Right cardiac atrium (tissue), 5 donors: ENCODE measurements around the gene REEP1. TPM values are rescaled to one million over a fixed set of nuclear protein-coding genes. Genes with fewer than 3 reads are reported as not detected.

Experiments used
- ATAC-seq, 2 donors: fragments of 200-7000 bp; cut with Tn5 transposase; one replicate each; pipeline versions ENCODE4 v1.8.0 to v1.9.1; 2020; ENCODE audit warnings: moderate library complexity in 2 of 2, mild to moderate bottlenecking in 1 of 2
- DNase-seq, 3 donors: peaks; one replicate each; pipeline ENCODE4 v3.0.0-alpha.2; 2020
- H3K27ac ChIP-seq: one replicate; pipeline ENCODE4 v1.5.1; 2013; ENCODE audit warnings: mild to moderate bottlenecking, low read length, control low read depth, moderate library complexity
- H3K27me3 ChIP-seq: one replicate; pipeline ENCODE4 v1.6.1; 2013; ENCODE audit not compliant: control insufficient read depth, insufficient read depth
- H3K4me1 ChIP-seq: one replicate; pipeline ENCODE4 v1.6.1; 2013; ENCODE audit warnings: low read length; ENCODE audit not compliant: control insufficient read depth, insufficient read depth
- H3K4me3 ChIP-seq: one replicate; pipeline ENCODE4 v1.5.1; 2013; ENCODE audit warnings: low read length, control low read depth
- H3K9me3 ChIP-seq: one replicate; pipeline ENCODE4 v1.6.1; 2013; ENCODE audit warnings: low read length; ENCODE audit not compliant: control insufficient read depth
- WGBS: extraction: QIAGEN DNeasy Blood & Tissue Kit; methylation state at CpG from one replicate; pipeline ENCODE4 v1.1.7; 2013; 5-methylcytosine and 5-hydroxymethylcytosine counted together
- intact Hi-C, 4 donors: fragments of 100-400 bp; cut with DNase I; formaldehyde crosslinking; loops; one replicate each; pipeline versions ENCODE4 v1.11.0 to v1.14.0; 2022 to 2023
- polyA plus RNA-seq: library from polyadenylated mRNA; stranded (reverse); fragments of 200-250 nt; gene quantifications from one replicate; pipeline ENCODE4 v1.2.3, GENCODE V29; 2013
- total RNA-seq, 4 donors: library from RNA; stranded (reverse); fragmentation: NEBNext Ultra II Directional; extraction: Animal tissue kit (Norgen Biotek cat#: 25700); gene quantifications; one replicate each; pipeline ENCODE4 v1.2.1, GENCODE V29; 2021
- donor health status: healthy with polysubstance abuse.
- donor health status: DM: no; HTN: yes; CAD: no.
- donor health status: DM: no; HTN: no; CAD: no.
- donor health status: DM: no; HTN: yes; CAD: no; lungs with severe emphysema.
- donor health status: DM: yes; HTN: yes; CAD: no.

REEP1 gene
- total and polyA plus RNA-seq, 5 donors = 16.5 to 34.4 (median 25.3) TPM

- 69% methylated on average over 5 of the region's 5 CpGs for WGBS
- H3K4me3 ChIP-seq = no peak overlapping the region
- H3K9me3 ChIP-seq = no peaks in the 10 kb centered on the region
- H3K27me3 ChIP-seq = no peaks in the 10 kb centered on the region
- DNase-seq (no peak), ATAC-seq (no peak)
- H3K4me1 ChIP-seq = no peaks in the 10 kb centered on the region
- no peak overlapping the region for H3K27ac ChIP-seq
- intact Hi-C loops = no loop called here
These were observed 93.3 kb downstream of the REEP1 start for GRCh38 chr2:86243950-86244733.

GRCh38 chr2:86243272-86243671, 94.2 kb downstream of the REEP1 start:
- intact Hi-C loops = no loop called here
- Histone ChIP-seq H3K9me3 (no peaks in the 10 kb centered on the region), H3K27me3 (no peaks in the 10 kb centered on the region), H3K4me3 (no peak overlapping the region), H3K4me1 (no peaks in the 10 kb centered on the region), H3K27ac (no peak overlapping the region)
- ATAC-seq (no peak), DNase-seq (no peak)
- 76% methylated on average over 6 of the region's 6 CpGs for WGBS

GRCh38 chr2:86241611-86242010, 95.8 kb downstream of the REEP1 start:
- 79% methylated on average over 6 of the region's 6 CpGs for WGBS
- Histone ChIP-seq H3K4me1 (no peaks in the 10 kb centered on the region), H3K27me3 (no peaks in the 10 kb centered on the region), H3K9me3 (no peaks in the 10 kb centered on the region), H3K27ac (no peak overlapping the region), H3K4me3 (no peak overlapping the region)
- ATAC-seq = no peak
- DNase-seq = no peak
- intact Hi-C loops = no loop called here

- Histone ChIP-seq H3K27ac (no peak overlapping the region), H3K27me3 (no peaks in the 10 kb centered on the region), H3K9me3 (no peaks in the 10 kb centered on the region), H3K4me3 (no peak overlapping the region), H3K4me1 (no peaks in the 10 kb centered on the region)
- intact Hi-C loops = no loop called here
- ATAC-seq (no peak), DNase-seq (no peak)
- WGBS = 93% methylated on average over 14 of the region's 14 CpGs
These were observed 97.2 kb downstream of the REEP1 start for GRCh38 chr2:86240251-86240650.

GRCh38 chr2:86239745-86240144, 97.7 kb downstream of the REEP1 start:
- no peaks in the 10 kb centered on the region for H3K4me1 ChIP-seq
- 93% methylated on average over 8 of the region's 8 CpGs for WGBS
- ATAC-seq = no peak
- no peak overlapping the region for H3K4me3 ChIP-seq
- intact Hi-C loops = no loop called here
- H3K27ac ChIP-seq = no peak overlapping the region
- no peaks in the 10 kb centered on the region for H3K27me3 ChIP-seq
- no peak for DNase-seq
- H3K9me3 ChIP-seq = no peaks in the 10 kb centered on the region

GRCh38 chr2:86239326-86239725, 98.1 kb downstream of the REEP1 start:
- 65% methylated on average over 4 of the region's 4 CpGs for WGBS
- ATAC-seq (no peak), DNase-seq (no peak)
- no peak overlapping the region for H3K27ac ChIP-seq
- no peaks in the 10 kb centered on the region for H3K9me3 ChIP-seq
- no peaks in the 10 kb centered on the region for H3K4me1 ChIP-seq
- H3K4me3 ChIP-seq = no peak overlapping the region
- H3K27me3 ChIP-seq = no peaks in the 10 kb centered on the region
- intact Hi-C loops = no loop called here

GRCh38 chr2:86238354-86238753, 99.1 kb downstream of the REEP1 start:
- ATAC-seq = no peak
- intact Hi-C loops = no loop called here
- WGBS = 80% methylated on average over 5 of the region's 5 CpGs
- no peaks in the 10 kb centered on the region for H3K4me1 ChIP-seq
- H3K27me3 ChIP-seq = no peaks in the 10 kb centered on the region
- H3K4me3 ChIP-seq = no peak overlapping the region
- H3K9me3 ChIP-seq = no peaks in the 10 kb centered on the region
- no peak overlapping the region for H3K27ac ChIP-seq
- DNase-seq = no peak

GRCh38 chr2:86237172-86237571, 100.3 kb downstream of the REEP1 start:
- DNase-seq (no peak), ATAC-seq (no peak)
- H3K4me1 ChIP-seq = no peaks in the 10 kb centered on the region
- WGBS = 71% methylated on average over 5 of the region's 5 CpGs
- no peak overlapping the region for H3K4me3 ChIP-seq
- intact Hi-C loops = no loop called here
- H3K27me3 ChIP-seq = no peaks in the 10 kb centered on the region
- no peaks in the 10 kb centered on the region for H3K9me3 ChIP-seq
- H3K27ac ChIP-seq = no peak overlapping the region

GRCh38 chr2:86235196-86235980, 102.0 kb downstream of the REEP1 start:
- intact Hi-C loops = no loop called here
- Histone ChIP-seq H3K9me3 (no peaks in the 10 kb centered on the region), H3K4me1 (no peaks in the 10 kb centered on the region), H3K27ac (peak overlapping the region; percentile 69), H3K27me3 (no peaks in the 10 kb centered on the region), H3K4me3 (no peak overlapping the region)
- ATAC-seq (peak; percentile 61 to 81), DNase-seq (no peak)
- 64% methylated on average over 12 of the region's 12 CpGs for WGBS

GRCh38 chr2:86234563-86235131, 102.8 kb downstream of the REEP1 start:
- Histone ChIP-seq H3K9me3 (no peaks in the 10 kb centered on the region), H3K27ac (no peak overlapping the region), H3K4me3 (no peak overlapping the region), H3K4me1 (no peaks in the 10 kb centered on the region), H3K27me3 (no peaks in the 10 kb centered on the region)
- peak in 1 of 3 donors; percentile 62 for DNase-seq
- ATAC-seq = peak in 1 of 2 donors; percentile 18
- WGBS = 39% methylated on average over 3 of the region's 3 CpGs
- intact Hi-C loops = no loop called here

- 70% methylated on average over 4 of the region's 4 CpGs for WGBS
- Histone ChIP-seq H3K4me3 (no peak overlapping the region), H3K4me1 (no peaks in the 10 kb centered on the region), H3K27ac (no peak overlapping the region), H3K9me3 (no peaks in the 10 kb centered on the region), H3K27me3 (no peaks in the 10 kb centered on the region)
- intact Hi-C loops = no loop called here
- DNase-seq (no peak), ATAC-seq (no peak)
These were observed 104.0 kb downstream of the REEP1 start for GRCh38 chr2:86233436-86233835.
